MCF 10A (cell line): ENCODE data around the gene POLR3B. TPM values are rescaled to one million over a fixed set of nuclear protein-coding genes. Genes with fewer than 3 reads are reported as not detected.
A peak's percentile ranks its signal among the peaks of the same experiment; 100 is the strongest.

Source experiments
- BruUV-seq: library from RNA; stranded (reverse); fragments of 400-500 nt; replicated peaks from 2 replicates; lab custom pipeline; 2021; lab: Mats Ljungman, UMichigan
- CTCF ChIA-PET: fragments of 300-600 bp; sonication (Branson Sonifier 250); formaldehyde crosslinking; extraction: SDS; loops from one replicate; lab custom pipeline; 2021; ENCODE audit warnings: antibody characterized with exemption, inconsistent platforms; lab: Yijun Ruan, JAX
- POLR2A ChIA-PET: fragments of 300-600, 350-650 bp; sonication (Branson Sonifier 250); formaldehyde crosslinking; extraction: SDS; loops from one replicate; lab custom pipeline; 2020; ENCODE audit warnings: antibody characterized with exemption, inconsistent platforms; lab: Yijun Ruan, JAX
- DNase-seq: peaks from one replicate; pipeline ENCODE4 v3.0.0-alpha.2; 2018; ENCODE audit not compliant: unreplicated experiment
- H3K27ac Mint-ChIP-seq: one replicate; pipeline ENCODE4 v1.8.0; 2022; ENCODE audit warnings: mild to moderate bottlenecking, low read depth, mixed read lengths; ENCODE audit not compliant: unreplicated experiment
- H3K27me3 Mint-ChIP-seq: one replicate; pipeline ENCODE4 v1.8.0; 2022; ENCODE audit warnings: mixed read lengths; ENCODE audit not compliant: insufficient read depth, unreplicated experiment
- H3K36me3 Mint-ChIP-seq: one replicate; pipeline ENCODE4 v1.8.0; 2022; ENCODE audit warnings: mild to moderate bottlenecking, moderate library complexity, mixed read lengths; ENCODE audit not compliant: insufficient read depth, unreplicated experiment
- H3K4me1 Mint-ChIP-seq: one replicate; pipeline ENCODE4 v1.8.0; 2022; ENCODE audit warnings: mixed read lengths; ENCODE audit not compliant: insufficient read depth, unreplicated experiment
- H3K4me3 Mint-ChIP-seq: one replicate; pipeline ENCODE4 v1.8.0; 2022; ENCODE audit warnings: mild to moderate bottlenecking, moderate library complexity, mixed read lengths; ENCODE audit not compliant: unreplicated experiment
- H3K9me3 Mint-ChIP-seq: one replicate; pipeline ENCODE4 v1.8.0; 2022; ENCODE audit warnings: mixed read lengths; ENCODE audit not compliant: unreplicated experiment
- CTCF ChIP-seq: fragments of 200-600 bp; IDR thresholded peaks from one replicate; pipeline ENCODE4 v1.8.0; 2022; ENCODE audit warnings: antibody characterized with exemption, mild to moderate bottlenecking; ENCODE audit not compliant: unreplicated experiment
- intact Hi-C: fragments of 100-400 bp; cut with micrococcal nuclease; formaldehyde crosslinking; loops from 2 replicates; pipeline ENCODE4 v1.14.1; 2022
- total RNA-seq: library from RNA; stranded (reverse); gene quantifications from 2 replicates; pipeline ENCODE4 v1.2.3, GENCODE V29; 2022

The POLR3B gene
- total RNA-seq, 1 experiment from 2014 or later: 15.7 TPM

GRCh38 chr12:106492857-106493256 lies 135.3 kb downstream of the POLR3B start:
- CTCF ChIA-PET: interaction anchor here (0.6 to 1.5 kb wide), 5 partner anchors 12 to 1539 kb away, joined by 3 to 5 read pairs (median 3); no protein-coding TSS in a partner anchor
- intact Hi-C loops: loop anchor here (10.0 kb wide), 1 partner anchor 432 kb away; no protein-coding TSS in a partner anchor
- H3K4me1 Mint-ChIP-seq: no peaks in the 10 kb centered on the region
- no peaks in the 10 kb centered on the region for H3K27me3 Mint-ChIP-seq
- no TSS peak for BruUV-seq
- POLR2A ChIA-PET: no interaction called here
- H3K4me3 Mint-ChIP-seq: no peak overlapping the region
- DNase-seq: no peak
- no peaks in the 10 kb centered on the region for H3K9me3 Mint-ChIP-seq
- TF ChIP-seq CTCF: no peak
- H3K27ac Mint-ChIP-seq: no peak overlapping the region
- H3K36me3 Mint-ChIP-seq: peaks cover 26% of the 10 kb centered on the region

- DNase-seq: no peak
- Mint-ChIP-seq H3K4me3 (no peak overlapping the region), H3K4me1 (no peaks in the 10 kb centered on the region), H3K27ac (no peak overlapping the region), H3K27me3 (no peaks in the 10 kb centered on the region), H3K36me3 (peaks cover 33% of the 10 kb centered on the region), H3K9me3 (no peaks in the 10 kb centered on the region)
- intact Hi-C loops: loop anchor here (10.0 kb wide), 1 partner anchor 431 kb away; no protein-coding TSS in a partner anchor
- POLR2A ChIA-PET: no interaction called here
- no peak for TF ChIP-seq CTCF
- BruUV-seq: no TSS peak
- CTCF ChIA-PET: interaction anchor here (0.6 to 1.5 kb wide), 4 partner anchors 13 to 1539 kb away, joined by 3 to 5 read pairs (median 3); no protein-coding TSS in a partner anchor
These were observed 136.0 kb downstream of the POLR3B start for GRCh38 chr12:106493531-106493930.

GRCh38 chr12:106495354-106495965 lies 137.9 kb downstream of the POLR3B start:
- Mint-ChIP-seq H3K36me3 (peaks cover 50% of the 10 kb centered on the region), H3K4me3 (no peak overlapping the region), H3K27ac (no peak overlapping the region), H3K4me1 (no peaks in the 10 kb centered on the region), H3K9me3 (no peaks in the 10 kb centered on the region), H3K27me3 (no peaks in the 10 kb centered on the region)
- ChIA-PET CTCF (no interaction called here), POLR2A (no interaction called here)
- no peak for DNase-seq
- intact Hi-C loops: loop anchor here (10.0 kb wide), 1 partner anchor 429 kb away; no protein-coding TSS in a partner anchor
- TF ChIP-seq CTCF: no peak
- BruUV-seq: no TSS peak

GRCh38 chr12:106498056-106498455 lies 140.5 kb downstream of the POLR3B start:
- H3K27ac Mint-ChIP-seq: peak overlapping the region; percentile 13
- H3K36me3 Mint-ChIP-seq: peaks cover 70% of the 10 kb centered on the region
- H3K4me1 Mint-ChIP-seq: no peaks in the 10 kb centered on the region
- no peaks in the 10 kb centered on the region for H3K9me3 Mint-ChIP-seq
- TF ChIP-seq CTCF: no peak
- no peak overlapping the region for H3K4me3 Mint-ChIP-seq
- no TSS peak for BruUV-seq
- DNase-seq: no peak
- ChIA-PET POLR2A (no interaction called here), CTCF (interaction anchor here (0.6 to 0.9 kb wide), 3 partner anchors 34 to 344 kb away, joined by 3 read pairs; no protein-coding TSS in a partner anchor)
- H3K27me3 Mint-ChIP-seq: no peaks in the 10 kb centered on the region
- intact Hi-C loops: loop anchor here (10.0 kb wide), 1 partner anchor 427 kb away; no protein-coding TSS in a partner anchor
